ENCODE results near the gene SPIN2B.

- no peak for TF ChIP-seq EZH2 (IDR thresholded peaks at IDR 0.05)
- no peak for TF ChIP-seq POLR2AphosphoS5 (IDR thresholded peaks at IDR 0.05; ENCODE audit: borderline replicate concordance, low read depth, low read length)
These were observed 468 bp upstream of the SPIN2B start for GRCh38 chrX:57121816-57122215.

All from SK-N-MC (cell line).